HEK293 (cell line): ENCODE results near the gene CC2D1A.
A peak's percentile ranks its signal among the peaks of the same experiment; 100 is the strongest.

Source experiments
- CTCF ChIA-PET: fragments of 350-600 bp; formaldehyde crosslinking; extraction: SDS; loops from one replicate; lab custom pipeline; 2021; ENCODE audit warnings: antibody characterized with exemption; lab: Yijun Ruan, JAX
- POLR2A ChIA-PET: fragments of 300-600 bp; formaldehyde crosslinking; extraction: SDS; loops from one replicate; lab custom pipeline; 2020; ENCODE audit warnings: antibody characterized with exemption, inconsistent platforms; lab: Yijun Ruan, JAX
- H3K27ac ChIP-seq: fragments of 200-500 bp; sonication (Bioruptor generic); 2 replicates; pipeline ENCODE4 v1.5.1; 2014; ENCODE audit warnings: low read depth, low read length, control low read depth, inconsistent platforms; ENCODE audit errors: extremely low read depth
- H3K36me3 ChIP-seq, 2 experiments: fragments of 200-500 bp in 1 of 2; sonication (Bioruptor generic) in 1 of 2; 1 replicate in 1 of 2; 2 replicates in 1 of 2; pipeline ENCODE4 v1.5.1; 2014 to 2017; ENCODE audit warnings: inconsistent platforms in 2 of 2, low read length in 2 of 2; ENCODE audit not compliant: control insufficient read depth in 2 of 2, insufficient read depth in 1 of 2
- H3K4me1 ChIP-seq: fragments of 200-500 bp; sonication (Bioruptor generic); 2 replicates; pipeline ENCODE4 v1.5.1; 2014; ENCODE audit warnings: mild to moderate bottlenecking, low read length, inconsistent platforms; ENCODE audit not compliant: control insufficient read depth, insufficient read depth
- H3K4me3 ChIP-seq: 2 replicates; pipeline ENCODE4 v1.5.1; 2011; ENCODE audit warnings: low read depth, mild to moderate bottlenecking, control low read depth, low read length, moderate library complexity
- H3K9me3 ChIP-seq: fragments of 200-500 bp; sonication (Bioruptor generic); 2 replicates; pipeline ENCODE4 v1.5.1; 2014; ENCODE audit warnings: low read depth, low read length, inconsistent platforms; ENCODE audit not compliant: control insufficient read depth, insufficient read depth
- EGR2 ChIP-seq: fragments of 450-650 bp; formaldehyde crosslinking; IDR thresholded peaks from 2 replicates; pipeline ENCODE4 v1.5.1; 2016; ENCODE audit warnings: low read depth, missing biosample characterization, missing genetic modification characterization
- GLI2 ChIP-seq: fragments of 450-650 bp; formaldehyde crosslinking; IDR thresholded peaks from 2 replicates; pipeline ENCODE4; 2017; ENCODE audit warnings: missing biosample characterization, missing genetic modification characterization, low read depth, borderline replicate concordance
- INSM2 ChIP-seq: fragments of 450-650 bp; formaldehyde crosslinking; IDR thresholded peaks from 2 replicates; pipeline ENCODE4 v1.5.1; 2016; ENCODE audit warnings: missing biosample characterization, missing genetic modification characterization
- MYNN ChIP-seq: fragments of 450-650 bp; formaldehyde crosslinking; IDR thresholded peaks from 2 replicates; pipeline ENCODE4 v1.5.1; 2016; ENCODE audit warnings: missing biosample characterization, missing genetic modification characterization, borderline replicate concordance
- TCF7L2 ChIP-seq: IDR thresholded peaks from 2 replicates; pipeline ENCODE4 v1.6.1; 2011; ENCODE audit warnings: low read depth, mild to moderate bottlenecking, inconsistent platforms, low read length, moderate library complexity, borderline replicate concordance
- ZBTB44 ChIP-seq: fragments of 450-650 bp; IDR thresholded peaks from 2 replicates; pipeline ENCODE4 v1.5.1; 2018; ENCODE audit warnings: missing biosample characterization, mild to moderate bottlenecking, missing genetic modification characterization
- ZFHX2 ChIP-seq: fragments of 450-650 bp; formaldehyde crosslinking; conservative IDR thresholded peaks from 2 replicates; pipeline ENCODE4 v1.5.1; 2016; ENCODE audit warnings: missing biosample characterization, missing genetic modification characterization
- ZFP3 ChIP-seq: fragments of 450-650 bp; formaldehyde crosslinking; IDR thresholded peaks from 2 replicates; pipeline ENCODE4 v1.5.1; 2016; ENCODE audit warnings: low read depth, missing biosample characterization, missing genetic modification characterization
- ZFP69B ChIP-seq: fragments of 450-650 bp; formaldehyde crosslinking; IDR thresholded peaks from 2 replicates; pipeline ENCODE4 v1.5.1; 2016; ENCODE audit warnings: missing biosample characterization, missing genetic modification characterization
- ZNF26 ChIP-seq: fragments of 450-650 bp; formaldehyde crosslinking; IDR thresholded peaks from 2 replicates; pipeline ENCODE4 v1.5.1; 2016; ENCODE audit warnings: missing biosample characterization, missing genetic modification characterization
- ZNF280D ChIP-seq: fragments of 450-650 bp; formaldehyde crosslinking; IDR thresholded peaks from 2 replicates; pipeline ENCODE4 v1.5.1; 2016; ENCODE audit warnings: missing biosample characterization, missing genetic modification characterization
- ZNF311 ChIP-seq: fragments of 450-650 bp; formaldehyde crosslinking; IDR thresholded peaks from 2 replicates; pipeline ENCODE4 v1.5.1; 2017; ENCODE audit warnings: missing biosample characterization, missing genetic modification characterization, borderline replicate concordance
- ZNF341 ChIP-seq: fragments of 450-650 bp; formaldehyde crosslinking; IDR thresholded peaks from 2 replicates; pipeline ENCODE4; 2016; ENCODE audit warnings: low read depth, missing biosample characterization, missing genetic modification characterization
- ZNF510 ChIP-seq: fragments of 450-650 bp; formaldehyde crosslinking; IDR thresholded peaks from 2 replicates; pipeline ENCODE4 v1.5.1; 2018; ENCODE audit warnings: mild to moderate bottlenecking, missing genetic modification characterization, missing biosample characterization; ENCODE audit not compliant: insufficient replicate concordance
- ZNF513 ChIP-seq: fragments of 450-650 bp; IDR thresholded peaks from 2 replicates; pipeline ENCODE4 v1.5.1; 2018; ENCODE audit warnings: missing biosample characterization, missing genetic modification characterization
- ZNF580 ChIP-seq: fragments of 450-650 bp; formaldehyde crosslinking; IDR thresholded peaks from 2 replicates; pipeline ENCODE4 v1.5.1; 2016; ENCODE audit warnings: missing biosample characterization, missing genetic modification characterization
- ZNF600 ChIP-seq: fragments of 450-650 bp; formaldehyde crosslinking; IDR thresholded peaks from 2 replicates; pipeline ENCODE4 v1.5.1; 2016; ENCODE audit warnings: missing biosample characterization, missing genetic modification characterization
- ZNF654 ChIP-seq: fragments of 450-650 bp; formaldehyde crosslinking; IDR thresholded peaks from 2 replicates; pipeline ENCODE4 v1.5.1; 2016; ENCODE audit warnings: low read depth, missing biosample characterization, missing genetic modification characterization
- ZNF704 ChIP-seq: fragments of 450-650 bp; formaldehyde crosslinking; IDR thresholded peaks from 2 replicates; pipeline ENCODE4 v1.5.1; 2016; ENCODE audit warnings: missing biosample characterization, missing genetic modification characterization
- ZNF785 ChIP-seq: fragments of 450-650 bp; formaldehyde crosslinking; IDR thresholded peaks from 2 replicates; pipeline ENCODE4 v1.5.1; 2016; ENCODE audit warnings: missing biosample characterization, missing genetic modification characterization
- ZSCAN5A ChIP-seq: fragments of 450-650 bp; formaldehyde crosslinking; IDR thresholded peaks from 2 replicates; pipeline ENCODE4 v1.5.1; 2016; ENCODE audit warnings: missing biosample characterization, missing genetic modification characterization

Gene CC2D1A

GRCh38 chr19:13868663-13869062 lies 37.3 kb upstream of the CC2D1A start:
- no peaks in the 10 kb centered on the region for H3K4me1 ChIP-seq
- H3K9me3 ChIP-seq, result no peaks in the 10 kb centered on the region
- ChIA-PET POLR2A (interaction anchor here (0.6 to 0.7 kb wide), 2 partner anchors 245 to 247 kb away, joined by 4 read pairs; no protein-coding TSS in a partner anchor), CTCF (interaction anchor here (0.7 kb wide), 1 partner anchor 585 kb away, joined by 3 read pairs; no protein-coding TSS in a partner anchor)
- H3K4me3 ChIP-seq, result no peak overlapping the region
- H3K36me3 ChIP-seq, result no peaks in the 10 kb centered on the region; a peak in 1 of 3 replicates
- H3K27ac ChIP-seq, result no peak overlapping the region
- no peak for TF ChIP-seq TCF7L2
- peak; percentile 100 for TF ChIP-seq EGR2
- peak; percentile 100 for TF ChIP-seq ZFHX2 (tag by site-specific recombination)

- H3K9me3 ChIP-seq, result no peaks in the 10 kb centered on the region
- H3K4me3 ChIP-seq, result no peak overlapping the region
- POLR2A ChIA-PET, result interaction anchor here (0.6 to 0.7 kb wide), 2 partner anchors 245 to 247 kb away, joined by 4 read pairs; no protein-coding TSS in a partner anchor
- H3K27ac ChIP-seq, result no peak overlapping the region
- no peaks in the 10 kb centered on the region for H3K4me1 ChIP-seq
- TF ChIP-seq ZSCAN5A (no peak), ZNF311 (tag by site-specific recombination) (no peak), ZNF341 (tag by site-specific recombination) (no peak), ZNF785 (tag by site-specific recombination) (no peak), ZNF26 (tag by site-specific recombination) (no peak), ZNF280D (tag by site-specific recombination) (no peak), ZNF510 (tag by site-specific recombination) (no peak), ZNF580 (tag by site-specific recombination) (no peak), ZNF704 (no peak), ZFP3 (tag by site-specific recombination) (no peak), MYNN (no peak), INSM2 (tag by site-specific recombination) (no peak), GLI2 (no peak), ZFP69B (no peak), TCF7L2 (no peak), ZNF600 (tag by site-specific recombination) (no peak), ZNF654 (tag by site-specific recombination) (no peak), ZBTB44 (tag by site-specific recombination) (no peak), ZNF513 (tag by site-specific recombination) (no peak)
- CTCF ChIA-PET, result interaction anchor here (0.6 to 0.7 kb wide), 2 partner anchors 10 to 1114 kb away, joined by 3 to 4 read pairs; no protein-coding TSS in a partner anchor
- no peaks in the 10 kb centered on the region; a peak in 1 of 3 replicates for H3K36me3 ChIP-seq
These were observed 36.7 kb upstream of the CC2D1A start for GRCh38 chr19:13869281-13869680.
